ENCODE data around the gene LRRC3B.

The LRRC3B gene

GRCh38 chr3:26652164-26652563, 29.6 kb downstream of the LRRC3B start:
- TF ChIP-seq CTCF (IDR thresholded peaks at IDR 0.05; ENCODE audit: extremely low read depth, missing control alignments) = no peak
- DNase-seq (ENCODE audit: low spot score) = no peak

GRCh38 chr3:26653811-26654425, 31.3 kb downstream of the LRRC3B start:
- DNase-seq (ENCODE audit: low spot score) = no peak
- TF ChIP-seq CTCF (IDR thresholded peaks at IDR 0.05; ENCODE audit: extremely low read depth, missing control alignments) = no peak

GRCh38 chr3:26655231-26655630, 32.7 kb downstream of the LRRC3B start:
- no peak for TF ChIP-seq CTCF (IDR thresholded peaks at IDR 0.05; ENCODE audit: extremely low read depth, missing control alignments)
- DNase-seq (ENCODE audit: low spot score) = no peak

GRCh38 chr3:26657348-26657976, 34.9 kb downstream of the LRRC3B start:
- DNase-seq (ENCODE audit: low spot score) = no peak
- no peak for TF ChIP-seq CTCF (IDR thresholded peaks at IDR 0.05; ENCODE audit: extremely low read depth, missing control alignments)

GRCh38 chr3:26668171-26668570, 45.6 kb downstream of the LRRC3B start:
- DNase-seq (ENCODE audit: low spot score) = no peak
- TF ChIP-seq CTCF (IDR thresholded peaks at IDR 0.05; ENCODE audit: extremely low read depth, missing control alignments) = no peak

GRCh38 chr3:26668696-26669095, 46.1 kb downstream of the LRRC3B start:
- DNase-seq (ENCODE audit: low spot score) = no peak
- TF ChIP-seq CTCF (IDR thresholded peaks at IDR 0.05; ENCODE audit: extremely low read depth, missing control alignments) = no peak

- TF ChIP-seq CTCF (IDR thresholded peaks at IDR 0.05; ENCODE audit: extremely low read depth, missing control alignments) = no peak
- DNase-seq (ENCODE audit: low spot score) = no peak
These were observed 52.8 kb downstream of the LRRC3B start for GRCh38 chr3:26675336-26675735.

Measured in GM20000 (cell line).